Bone marrow (tissue), 2 donors: Measurements from ENCODE around the gene MPV17.

Experiments
- DNase-seq, 2 donors: peaks; one replicate each; lab custom pipeline; 2025; lab: John Stamatoyannopoulos, UW

Gene MPV17

DNA sequence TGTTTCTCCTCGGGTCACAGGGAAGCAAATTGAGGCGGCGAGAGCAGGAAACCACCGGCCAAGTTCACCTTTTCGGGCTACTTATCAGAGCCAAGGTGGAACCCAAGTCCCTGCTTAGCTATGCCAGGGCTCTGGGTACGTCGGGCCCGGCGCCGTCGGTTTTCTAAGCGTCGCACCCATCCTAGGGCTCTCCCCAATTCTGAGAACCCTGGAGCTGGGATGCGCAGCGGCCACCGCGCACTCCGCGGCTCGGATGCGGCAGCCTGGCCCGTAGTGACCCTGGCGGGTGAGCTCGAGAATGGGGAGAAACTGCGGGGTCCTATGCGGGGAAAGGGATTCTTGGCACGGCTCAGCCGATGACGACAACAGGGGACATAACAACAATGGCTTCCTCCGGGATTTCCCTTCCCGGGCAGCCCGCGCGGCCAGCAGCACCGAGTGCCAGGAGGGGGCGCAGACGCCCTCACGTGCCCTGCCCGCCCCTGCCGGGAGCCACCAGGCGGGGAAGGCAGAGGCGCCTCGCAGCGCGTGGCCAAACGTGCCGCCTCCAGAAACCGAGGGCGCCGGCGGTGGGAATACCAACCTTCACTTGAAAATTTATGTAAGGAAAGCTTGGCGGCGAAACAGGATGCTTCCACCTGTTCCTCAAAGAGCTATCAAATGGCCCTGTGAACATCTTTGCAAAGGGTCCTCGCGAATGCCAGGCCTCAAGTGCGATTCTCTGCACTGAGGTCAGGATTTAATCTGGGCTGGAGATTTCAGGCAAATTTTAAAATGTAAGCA is 58.0 kb downstream of the MPV17 start:
- DNase-seq: peak; percentile 16 to 31

DNA sequence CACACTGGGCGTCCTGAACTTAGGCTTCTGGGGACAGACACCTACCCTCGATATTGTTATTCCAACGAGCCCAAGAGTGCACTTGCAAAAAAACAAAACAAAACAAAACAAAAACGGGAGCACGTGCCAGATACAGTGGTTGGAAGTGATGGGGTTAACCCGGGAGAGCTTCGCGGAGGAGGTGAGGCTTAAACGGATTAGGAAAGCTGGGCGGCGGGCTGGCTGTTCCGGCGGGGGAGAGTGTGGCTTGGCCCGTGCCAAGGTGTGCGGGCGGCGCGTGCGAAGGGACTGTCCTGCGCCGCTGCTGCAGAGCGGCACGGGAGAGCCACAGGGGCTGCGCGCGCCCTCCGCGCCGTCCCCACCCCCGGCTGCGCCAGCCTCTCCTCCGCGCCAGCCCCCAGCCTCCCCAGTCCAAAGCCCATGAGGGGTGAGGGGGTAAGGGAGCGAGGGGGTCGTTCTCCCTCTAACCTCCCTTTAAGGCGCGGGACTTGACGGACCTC is 58.6 kb downstream of the MPV17 start:
- DNase-seq: no peak

DNA sequence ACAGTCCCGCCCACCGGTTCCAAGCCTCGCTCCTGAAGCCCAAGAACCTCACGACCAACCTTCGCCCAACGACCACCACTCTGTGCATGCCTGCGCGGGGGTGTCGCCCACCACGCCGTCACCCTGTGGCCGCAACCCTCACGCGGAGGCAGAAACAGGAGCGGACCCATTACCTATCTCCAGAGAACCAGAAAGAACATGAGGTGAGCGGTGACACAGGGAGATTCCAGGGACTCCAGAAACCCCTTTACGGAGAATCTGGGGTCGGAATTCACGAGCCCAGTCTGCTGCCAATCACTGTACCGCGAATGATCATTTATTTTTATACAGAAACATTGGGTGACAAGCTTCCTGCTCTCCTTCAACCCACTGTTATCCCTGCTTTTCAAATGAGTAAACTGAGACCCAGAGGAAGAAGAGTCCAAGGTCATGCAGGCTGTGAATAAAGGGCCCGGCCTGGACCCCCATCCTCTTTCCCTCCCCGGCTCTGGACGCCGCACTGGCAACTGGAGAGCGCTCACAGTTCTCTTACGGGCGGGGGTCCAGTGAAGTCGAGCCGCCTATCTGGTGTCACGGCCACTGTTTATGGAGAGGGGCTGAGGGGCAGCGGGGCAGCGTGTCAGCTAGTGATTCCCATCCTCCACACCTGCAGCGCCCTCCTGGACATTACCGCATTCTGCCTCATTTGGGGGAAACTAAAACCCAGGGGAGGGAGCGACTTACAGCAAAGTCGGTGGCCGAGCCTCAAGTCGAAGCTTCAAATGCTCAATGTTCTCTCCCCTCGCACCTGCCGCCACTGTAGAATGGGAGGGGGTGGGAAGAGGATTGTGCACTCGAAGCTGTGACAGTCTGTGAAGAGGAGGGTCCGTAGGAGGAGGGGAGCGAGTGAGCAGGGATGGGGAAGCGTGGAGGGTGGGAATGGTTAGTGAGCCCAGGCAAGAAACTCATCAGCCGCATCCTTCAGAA is 59.3 kb downstream of the MPV17 start:
- no peak for DNase-seq

DNA sequence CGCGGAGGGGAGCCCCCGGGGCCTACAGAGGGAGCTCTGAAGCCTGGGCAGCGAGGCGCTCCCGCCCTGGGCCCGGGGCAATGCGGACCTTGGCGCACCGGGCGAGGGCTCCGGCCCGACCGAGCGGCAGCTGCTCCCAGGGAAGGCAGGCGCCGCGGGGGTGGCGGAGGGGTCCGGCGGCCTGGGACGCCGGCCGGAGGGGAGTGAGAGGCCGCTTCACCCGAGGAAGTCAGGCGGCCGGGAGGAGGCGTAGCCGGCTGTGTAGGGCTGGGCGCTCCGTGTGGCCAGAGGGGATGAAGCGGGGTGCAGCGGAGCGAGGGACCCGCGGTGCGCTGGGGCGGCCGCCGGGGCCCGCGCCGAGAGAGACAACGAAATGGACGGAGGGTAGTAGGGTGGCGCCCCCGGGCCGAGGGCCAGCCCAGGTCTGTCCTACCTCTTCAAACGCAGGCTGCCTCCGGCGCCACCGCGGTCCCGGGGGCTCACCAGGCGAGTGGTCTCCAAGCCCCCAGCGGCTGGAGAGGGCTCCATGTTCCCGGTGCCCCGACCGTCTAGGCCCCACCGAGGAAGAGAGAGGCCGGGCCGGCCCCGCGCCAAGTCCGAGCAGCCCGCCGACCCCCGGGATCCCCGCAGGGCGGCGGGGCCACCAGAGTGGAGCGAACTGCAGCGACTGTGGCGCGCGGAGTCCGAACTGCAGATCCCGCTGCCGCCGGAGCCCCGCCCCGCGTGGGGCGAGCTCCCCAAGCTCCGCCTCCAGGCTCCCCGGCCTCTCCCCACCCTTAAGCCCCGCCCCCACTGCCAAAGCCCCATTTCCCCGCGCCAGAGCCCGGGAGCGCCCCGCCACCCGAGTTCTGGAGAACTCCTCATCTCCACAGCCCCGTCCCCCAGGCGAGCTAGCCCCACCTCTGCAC is 60.3 kb downstream of the MPV17 start, which contains the start of gene SLC30A3:
Gene SLC30A3, minus strand, starts transcription at position 669 of the 908 bp plus-strand sequence. Its CDS starts 141 bp downstream, at position 528.
- DNase-seq: peak in 1 of 2 donors; percentile 22

DNA sequence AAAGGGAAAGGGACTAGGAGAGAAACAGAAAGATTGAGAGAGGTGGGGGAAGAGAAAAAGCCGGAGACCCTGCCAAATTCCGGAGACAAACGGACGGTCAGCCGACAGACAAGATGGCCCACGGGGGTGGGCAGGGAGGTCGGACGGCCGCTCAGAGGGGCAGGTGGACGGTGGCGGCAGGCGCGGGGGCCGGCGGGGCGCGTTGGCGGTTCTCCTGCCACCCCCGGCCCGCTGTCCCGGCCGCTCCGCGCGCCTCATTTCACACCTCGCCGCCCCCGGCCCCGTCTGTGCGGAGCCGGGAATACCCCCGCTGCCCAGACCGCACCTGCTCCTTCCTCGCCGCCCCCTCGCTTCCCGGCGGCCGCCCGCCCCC is 61.0 kb downstream of the MPV17 start:
- DNase-seq: no peak

DNA sequence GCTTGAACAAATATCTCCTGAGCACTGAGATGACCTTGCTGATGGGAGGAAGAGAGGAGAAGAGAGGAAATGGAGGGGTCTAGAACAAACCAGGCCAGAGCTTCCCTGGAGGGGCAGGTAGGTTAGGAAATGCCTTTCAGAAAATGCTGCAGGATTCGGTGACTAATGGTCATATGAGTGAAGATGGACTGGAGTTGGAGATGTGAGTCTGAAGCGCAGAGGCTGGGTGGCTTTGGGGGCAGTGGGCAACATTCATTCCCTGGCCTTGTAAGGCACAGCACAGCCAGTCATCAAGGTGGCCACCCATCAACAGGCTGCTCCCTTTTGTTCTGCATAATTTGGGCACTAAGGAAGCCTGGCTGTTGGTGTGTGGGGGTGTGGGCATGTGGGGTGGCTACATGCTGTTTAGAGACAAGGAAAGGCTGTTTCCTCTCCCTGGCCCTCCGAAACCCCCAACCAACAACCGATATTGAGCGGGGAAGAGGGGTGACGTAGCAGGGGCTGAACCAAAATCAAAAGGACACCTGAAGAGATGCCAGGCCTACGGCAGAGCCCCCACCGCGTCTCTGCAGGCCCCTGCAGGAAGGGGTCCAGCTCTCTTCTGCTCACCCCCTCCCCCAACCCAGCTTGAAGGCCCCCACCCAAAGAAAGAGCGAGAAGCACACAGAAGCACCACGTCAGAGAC is 61.5 kb downstream of the MPV17 start:
- no peak for DNase-seq
